DND-41 (cell line): ENCODE results near the gene WFDC5.
A peak's percentile ranks its signal among the peaks of the same experiment; 100 is the strongest.

ENCODE experiments used
- ATAC-seq: fragments of 200-7000 bp; cut with Tn5 transposase; 3 replicates; pipeline ENCODE4 v1.9.1; 2021; ENCODE audit warnings: low read depth; ENCODE audit not compliant: insufficient read depth
- DNase-seq: peaks from one replicate; pipeline ENCODE4 v3.0.0-alpha.2; 2020
- H2AFZ ChIP-seq: 2 replicates; pipeline ENCODE4 v1.6.0; 2012; ENCODE audit warnings: low read depth, low read length
- H3K27ac ChIP-seq: 2 replicates; pipeline ENCODE4 v1.5.1; 2012; ENCODE audit warnings: low read length, inconsistent platforms
- H3K27me3 ChIP-seq: fragments of 200-600 bp; sonication (generic); 2 replicates; pipeline ENCODE4 v1.6.0; 2012; ENCODE audit warnings: low read length, mild to moderate bottlenecking, inconsistent platforms; ENCODE audit not compliant: insufficient read depth, poor library complexity
- H3K36me3 ChIP-seq: 2 replicates; pipeline ENCODE4 v1.5.1; 2012; ENCODE audit warnings: low read length, inconsistent platforms; ENCODE audit not compliant: insufficient read depth
- H3K4me1 ChIP-seq: 2 replicates; pipeline ENCODE4 v1.5.1; 2012; ENCODE audit warnings: mild to moderate bottlenecking, low read length; ENCODE audit not compliant: insufficient read depth
- H3K4me2 ChIP-seq: 2 replicates; pipeline ENCODE4 v1.6.0; 2012; ENCODE audit warnings: mild to moderate bottlenecking, moderate library complexity, low read length, inconsistent platforms; ENCODE audit not compliant: insufficient read depth
- H3K4me3 ChIP-seq, 2 experiments: fragments of 200-600 bp in 1 of 2; shearing (Covaris generic) in 1 of 2; 2 replicates each; pipeline ENCODE4 v1.5.1; 2012 to 2016; ENCODE audit warnings: inconsistent platforms in 2 of 2, low read length in 2 of 2, mild to moderate bottlenecking in 2 of 2, low read depth in 1 of 2, moderate library complexity in 1 of 2
- H3K79me2 ChIP-seq: 2 replicates; pipeline ENCODE4 v1.6.0; 2012; ENCODE audit warnings: low read length, inconsistent platforms; ENCODE audit not compliant: insufficient read depth
- H3K9ac ChIP-seq: 2 replicates; pipeline ENCODE4 v1.6.0; 2012; ENCODE audit warnings: low read depth, mild to moderate bottlenecking, inconsistent platforms, low read length, moderate library complexity
- H3K9me3 ChIP-seq: 2 replicates; pipeline ENCODE4 v1.5.1; 2012; ENCODE audit warnings: low read length, moderate library complexity, mild to moderate bottlenecking, inconsistent platforms; ENCODE audit not compliant: insufficient read depth, severe bottlenecking
- H4K20me1 ChIP-seq: 2 replicates; pipeline ENCODE4 v1.6.0; 2012; ENCODE audit warnings: low read length; ENCODE audit not compliant: insufficient read depth
- CTCF ChIP-seq: IDR thresholded peaks from 2 replicates; pipeline ENCODE4 v1.5.1; 2012; ENCODE audit warnings: borderline replicate concordance, low read length, moderate library complexity, mild to moderate bottlenecking; ENCODE audit not compliant: poor library complexity, severe bottlenecking; ENCODE audit errors: extremely low read depth
- EZH2 ChIP-seq: IDR thresholded peaks from 3 replicates; pipeline ENCODE4 v1.6.1; 2012; ENCODE audit warnings: borderline replicate concordance, low read depth, mild to moderate bottlenecking, moderate library complexity, low read length, inconsistent platforms; ENCODE audit not compliant: severe bottlenecking

Gene WFDC5

GRCh38 chr20:45098103-45098773 lies 16.7 kb downstream of the WFDC5 start:
- H3K27ac ChIP-seq = no peak overlapping the region
- H3K4me2 ChIP-seq = no peak overlapping the region
- no peak for TF ChIP-seq EZH2
- H4K20me1 ChIP-seq = no peaks in the 10 kb centered on the region
- ATAC-seq = no peak
- no peak overlapping the region for H3K4me3 ChIP-seq
- no peaks in the 10 kb centered on the region for H3K36me3 ChIP-seq
- H3K9ac ChIP-seq = no peak overlapping the region
- H2AFZ ChIP-seq = no peak overlapping the region
- no peaks in the 10 kb centered on the region for H3K9me3 ChIP-seq
- no peak for DNase-seq
- H3K79me2 ChIP-seq = no peaks in the 10 kb centered on the region
- no peaks in the 10 kb centered on the region for H3K27me3 ChIP-seq
- H3K4me1 ChIP-seq = no peaks in the 10 kb centered on the region

GRCh38 chr20:45097485-45098102 lies 17.4 kb downstream of the WFDC5 start:
- H3K9ac ChIP-seq = no peak overlapping the region
- H3K9me3 ChIP-seq = no peaks in the 10 kb centered on the region
- no peak overlapping the region for H3K4me2 ChIP-seq
- H3K79me2 ChIP-seq = no peaks in the 10 kb centered on the region
- DNase-seq = no peak
- no peaks in the 10 kb centered on the region for H3K27me3 ChIP-seq
- no peak overlapping the region for H2AFZ ChIP-seq
- no peak for ATAC-seq
- no peak overlapping the region for H3K27ac ChIP-seq
- no peak overlapping the region for H3K4me3 ChIP-seq
- TF ChIP-seq CTCF (no peak), EZH2 (no peak)
- no peaks in the 10 kb centered on the region for H4K20me1 ChIP-seq
- H3K4me1 ChIP-seq = no peaks in the 10 kb centered on the region
- H3K36me3 ChIP-seq = no peaks in the 10 kb centered on the region

- no peak for ATAC-seq
- no peaks in the 10 kb centered on the region for H3K27me3 ChIP-seq
- H3K4me1 ChIP-seq = no peaks in the 10 kb centered on the region
- H3K4me2 ChIP-seq = no peak overlapping the region
- no peaks in the 10 kb centered on the region for H3K9me3 ChIP-seq
- no peak overlapping the region for H3K27ac ChIP-seq
- no peaks in the 10 kb centered on the region for H4K20me1 ChIP-seq
- H3K4me3 ChIP-seq = no peak overlapping the region
- no peaks in the 10 kb centered on the region for H3K79me2 ChIP-seq
- TF ChIP-seq EZH2 (no peak), CTCF (no peak)
- no peak for DNase-seq
- no peak overlapping the region for H3K9ac ChIP-seq
- H2AFZ ChIP-seq = no peak overlapping the region
- no peaks in the 10 kb centered on the region for H3K36me3 ChIP-seq
Observed at GRCh38 chr20:45096781-45097180, 18.2 kb downstream of the WFDC5 start.

GRCh38 chr20:45095805-45096238 lies 19.2 kb downstream of the WFDC5 start:
- Histone ChIP-seq H3K27me3 (no peaks in the 10 kb centered on the region), H3K27ac (no peak overlapping the region), H3K4me1 (no peaks in the 10 kb centered on the region), H2AFZ (peak overlapping the region; percentile 37; the same call in 1 of the 2 replicates), H3K36me3 (no peaks in the 10 kb centered on the region), H4K20me1 (no peaks in the 10 kb centered on the region), H3K4me2 (no peak overlapping the region), H3K9ac (no peak overlapping the region), H3K79me2 (no peaks in the 10 kb centered on the region), H3K4me3 (no peak overlapping the region), H3K9me3 (no peaks in the 10 kb centered on the region)
- DNase-seq (peak; percentile 73), ATAC-seq (peak; percentile 85)
- TF ChIP-seq CTCF (peak; percentile 90), EZH2 (no peak)
